ENCODE results near the gene FAM3B.
"Not testable (repeated sequence)": the region's sequence is repeated elsewhere in the genome, so short reads cannot be mapped to it uniquely, and the experiment has no call there.

Gene FAM3B, protein sequence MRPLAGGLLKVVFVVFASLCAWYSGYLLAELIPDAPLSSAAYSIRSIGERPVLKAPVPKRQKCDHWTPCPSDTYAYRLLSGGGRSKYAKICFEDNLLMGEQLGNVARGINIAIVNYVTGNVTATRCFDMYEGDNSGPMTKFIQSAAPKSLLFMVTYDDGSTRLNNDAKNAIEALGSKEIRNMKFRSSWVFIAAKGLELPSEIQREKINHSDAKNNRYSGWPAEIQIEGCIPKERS

DNA sequence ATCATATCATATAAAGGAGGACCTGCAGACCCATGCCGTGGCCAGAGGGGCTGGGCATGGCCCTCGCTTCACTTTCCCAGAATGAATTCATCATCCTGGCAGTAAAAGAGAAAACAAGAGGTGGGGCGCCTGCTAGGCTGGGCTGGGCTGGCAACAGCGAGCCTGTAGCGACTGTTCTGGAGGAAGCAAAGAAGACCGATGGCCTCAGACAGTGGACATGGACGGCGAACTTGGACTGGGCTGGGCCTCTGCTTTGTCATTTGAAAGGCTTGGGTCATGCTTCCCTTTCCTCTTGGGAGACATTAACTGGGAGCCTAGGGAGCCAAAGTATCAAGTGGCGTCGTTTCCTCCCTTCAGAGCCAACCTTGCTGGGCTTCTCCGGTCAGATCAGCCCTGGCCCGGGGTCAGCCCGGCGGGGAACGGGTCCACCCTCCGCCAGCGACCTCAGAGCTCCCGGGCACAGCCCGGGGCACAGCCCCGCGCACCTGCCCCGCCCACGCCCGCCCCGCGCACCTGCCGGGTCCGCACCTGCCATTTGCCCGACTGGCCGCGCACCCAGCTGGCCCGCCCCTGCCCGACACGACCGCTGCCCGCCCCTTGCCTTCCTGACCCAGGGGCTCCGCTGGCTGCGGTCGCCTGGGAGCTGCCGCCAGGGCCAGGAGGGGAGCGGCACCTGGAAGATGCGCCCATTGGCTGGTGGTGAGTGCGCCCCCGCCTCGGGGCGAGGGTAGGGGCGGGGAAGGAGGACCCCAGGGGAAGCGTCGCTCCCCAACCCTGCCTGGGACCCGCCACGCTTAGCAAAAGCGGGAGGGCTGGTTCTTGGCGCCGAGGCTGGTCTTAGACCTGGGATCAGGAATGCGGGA, at the start of gene FAM3B:
Gene FAM3B (plus strand): TSS at position 602 of the 863 bp plus-strand sequence. CDS start 79 bp downstream, at position 681.
- DNase-seq: no peak

- no peak for DNase-seq
These were observed 49.3 kb upstream of the FAM3B start for GRCh38 chr21:41267346-41267745.

DNA sequence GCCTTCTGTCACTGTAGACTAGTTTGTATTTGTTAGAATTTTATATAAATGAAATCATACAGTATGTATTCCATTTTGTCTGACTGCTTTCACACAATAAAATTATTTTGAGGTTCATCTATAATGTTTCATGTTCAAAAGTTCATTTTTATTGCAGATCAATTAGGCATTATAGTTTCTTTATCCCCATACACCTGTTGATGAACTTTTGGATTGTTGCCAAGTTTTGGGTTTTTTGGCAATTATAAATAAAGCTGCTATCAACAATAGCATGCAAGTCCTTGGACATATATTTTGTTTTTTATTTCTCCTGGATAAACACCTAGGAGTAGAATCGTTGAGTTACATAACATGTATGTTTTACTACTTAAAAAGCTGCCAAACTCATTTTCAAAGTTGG, 47.1 kb upstream of the FAM3B start:
- DNase-seq: no peak

- DNase-seq: no peak
These were observed 39.4 kb upstream of the FAM3B start for GRCh38 chr21:41277196-41277595.

- no peak for DNase-seq
These were observed 38.8 kb upstream of the FAM3B start for GRCh38 chr21:41277846-41278245.

- DNase-seq: no peak
These were observed 36.3 kb upstream of the FAM3B start for GRCh38 chr21:41280115-41280919.

DNA sequence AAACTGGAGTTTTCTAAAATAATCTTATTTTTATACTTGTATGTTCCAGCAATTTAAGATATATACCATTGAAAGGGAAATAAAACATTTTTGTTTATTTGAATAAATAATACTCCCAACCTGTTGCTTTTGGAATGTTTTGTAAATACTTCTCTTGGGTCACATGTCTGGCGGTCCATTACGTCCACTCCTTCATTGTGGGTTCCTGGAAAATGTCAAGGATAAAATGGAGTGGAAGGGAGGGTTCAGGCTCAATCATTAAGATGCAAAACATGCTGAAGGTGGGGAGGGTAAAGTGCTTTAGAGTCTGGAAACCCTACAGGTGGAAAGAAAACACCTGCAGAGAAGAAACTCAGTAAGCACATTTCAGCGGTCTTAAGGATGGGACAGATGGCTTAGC, 34.2 kb upstream of the FAM3B start:
- DNase-seq: no peak

DNA sequence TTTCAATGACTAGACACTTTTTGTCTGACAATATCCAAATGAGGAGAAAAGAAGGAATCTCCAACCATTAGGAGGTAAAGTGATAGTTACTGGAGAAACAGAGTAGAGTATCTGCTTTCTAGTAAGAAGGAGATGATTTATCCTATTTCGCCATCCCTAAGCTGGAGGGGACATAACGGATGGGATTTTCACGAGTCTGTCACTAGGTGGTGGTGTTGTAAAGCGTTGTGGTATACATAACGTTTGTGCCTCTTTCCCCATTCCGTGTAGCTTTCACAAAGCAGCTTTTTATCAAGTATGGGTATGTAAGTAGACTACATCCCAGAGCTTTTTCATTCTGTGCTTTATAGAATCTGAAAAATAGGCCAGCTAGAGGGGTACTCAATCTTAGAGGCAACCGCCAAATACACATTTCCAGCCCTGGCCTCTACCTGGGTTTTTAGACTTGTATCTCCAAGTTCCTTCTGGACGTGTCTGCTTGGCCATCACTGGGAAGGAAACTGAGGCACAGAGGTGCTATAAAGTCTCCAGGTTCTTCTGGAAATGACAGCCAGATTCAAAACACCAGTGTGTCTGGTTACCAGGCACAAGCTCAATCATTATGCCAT, 33.3 kb upstream of the FAM3B start:
- DNase-seq: peak in 7 of 14 donors; percentile 3 to 29 (median 7)

- no peak for DNase-seq
These were observed 27.2 kb upstream of the FAM3B start for GRCh38 chr21:41289431-41289830.

GRCh38 chr21:41290106-41290799, 26.3 kb upstream of the FAM3B start:
- DNase-seq: no peak

GRCh38 chr21:41294548-41295231, 21.9 kb upstream of the FAM3B start:
- DNase-seq: no peak

GRCh38 chr21:41295721-41296254, 20.8 kb upstream of the FAM3B start:
- no peak for DNase-seq

DNA sequence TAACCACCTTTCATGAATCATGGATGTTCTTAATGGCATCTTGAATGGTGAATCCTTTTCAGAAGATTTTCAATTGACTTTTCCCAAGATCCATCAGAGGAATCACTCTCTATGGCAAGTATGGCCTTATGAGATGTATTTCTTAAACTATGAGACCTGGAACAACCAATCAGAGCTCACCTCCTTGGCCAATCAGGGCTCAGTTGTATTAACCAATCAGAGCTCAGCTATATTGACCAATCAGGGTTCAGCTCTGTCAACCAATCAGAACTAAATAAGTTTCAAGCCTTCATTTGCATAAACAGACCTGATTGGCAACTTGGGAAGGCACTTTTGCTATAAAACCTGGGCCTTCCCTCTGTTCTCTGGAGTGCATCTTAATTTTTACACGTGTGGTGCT, 13.6 kb upstream of the FAM3B start:
- no peak for DNase-seq

DNA sequence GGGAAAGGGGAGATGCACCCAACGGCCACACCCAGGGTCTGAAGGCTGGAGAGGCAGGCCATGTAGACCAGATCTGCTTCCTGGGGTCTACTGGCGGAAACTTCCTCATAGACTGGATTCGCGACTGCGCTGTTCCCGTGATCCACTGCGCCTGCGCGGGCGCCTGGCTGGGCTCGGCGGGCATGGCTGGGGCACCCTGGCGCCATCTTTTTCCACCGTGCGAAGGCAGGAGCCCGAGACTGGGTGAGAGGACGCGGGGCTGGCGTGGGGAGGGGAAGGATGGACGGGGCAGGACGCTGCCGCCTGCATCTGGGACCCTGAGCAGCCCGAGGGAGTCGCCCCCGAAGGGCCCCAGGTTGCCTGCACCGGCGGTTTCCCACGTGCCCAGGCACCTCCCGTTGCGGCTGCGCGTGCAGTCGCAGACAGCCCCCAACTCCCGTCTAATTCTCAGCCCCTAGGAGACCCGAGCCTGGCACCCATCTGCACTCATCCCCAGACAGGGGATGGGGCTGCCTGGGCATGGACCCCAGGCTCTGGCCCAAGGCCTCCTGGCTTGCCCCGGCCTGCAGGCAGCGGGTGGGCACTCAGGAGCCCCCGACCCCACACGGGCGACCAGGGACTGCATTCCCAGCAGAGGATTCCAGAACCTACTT, 12.4 kb upstream of the FAM3B start:
- DNase-seq: no peak

GRCh38 chr21:41307219-41307618, 9.4 kb upstream of the FAM3B start:
- no peak for DNase-seq

DNA sequence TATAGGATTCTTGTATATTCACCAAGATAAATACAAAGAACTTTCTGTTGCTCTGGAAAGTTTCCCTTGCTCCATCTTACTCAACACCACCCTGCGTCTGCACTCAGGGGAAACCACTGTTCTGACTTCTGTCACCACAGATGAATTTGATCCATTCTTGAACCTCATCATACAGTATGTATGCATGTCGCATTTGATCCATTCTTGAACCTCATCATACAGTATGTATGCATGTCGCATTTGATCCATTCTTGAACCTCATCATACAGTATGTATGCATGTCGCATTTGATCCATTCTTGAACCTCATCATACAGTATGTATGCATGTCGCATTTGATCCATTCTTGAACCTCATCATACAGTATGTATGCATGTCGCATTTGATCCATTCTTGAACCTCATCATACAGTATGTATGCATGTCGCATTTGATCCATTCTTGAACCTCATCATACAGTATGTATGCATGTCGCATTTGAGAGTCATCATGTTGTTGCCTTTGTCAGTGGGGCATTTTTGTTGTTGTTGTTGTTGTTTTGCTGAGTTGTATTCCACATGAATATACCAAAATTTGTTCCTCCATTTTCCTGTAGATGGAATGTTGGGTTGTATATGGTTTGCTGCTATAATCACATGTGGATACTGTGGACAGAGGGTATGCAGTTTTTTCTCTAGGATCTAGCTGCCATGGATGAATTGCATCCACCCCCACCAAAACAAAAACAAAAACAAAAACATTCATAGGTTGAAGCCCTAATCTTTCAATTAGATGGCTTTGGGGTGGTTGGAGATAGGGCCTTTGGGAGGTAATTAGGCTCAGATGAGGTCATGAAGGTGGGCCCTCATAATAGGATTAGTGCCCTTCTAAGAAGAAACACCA, 3.1 kb upstream of the FAM3B start:
- DNase-seq: not testable (repeated sequence)

- no peak for DNase-seq
These were observed 875 bp upstream of the FAM3B start for GRCh38 chr21:41315726-41316125.

DNA sequence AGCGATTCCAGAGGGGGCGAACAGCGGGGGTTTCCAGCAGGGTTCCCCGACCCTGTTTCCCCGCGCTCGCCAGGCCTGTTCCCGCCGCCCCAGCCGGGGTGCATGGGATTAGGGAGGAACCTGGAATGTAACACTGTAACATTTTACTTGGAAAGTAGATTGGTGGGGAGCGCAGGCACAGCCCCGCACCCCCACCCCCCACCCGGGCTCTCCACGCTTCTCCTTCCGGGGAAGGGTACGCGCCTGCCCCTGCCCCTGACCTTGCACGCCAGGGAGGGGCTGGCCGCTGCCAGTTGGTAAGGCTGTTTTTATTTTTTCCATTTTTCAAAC, 427 bp downstream of the FAM3B start:
- DNase-seq: no peak

- DNase-seq: no peak
These were observed 857 bp downstream of the FAM3B start for GRCh38 chr21:41317458-41317857.

DNA sequence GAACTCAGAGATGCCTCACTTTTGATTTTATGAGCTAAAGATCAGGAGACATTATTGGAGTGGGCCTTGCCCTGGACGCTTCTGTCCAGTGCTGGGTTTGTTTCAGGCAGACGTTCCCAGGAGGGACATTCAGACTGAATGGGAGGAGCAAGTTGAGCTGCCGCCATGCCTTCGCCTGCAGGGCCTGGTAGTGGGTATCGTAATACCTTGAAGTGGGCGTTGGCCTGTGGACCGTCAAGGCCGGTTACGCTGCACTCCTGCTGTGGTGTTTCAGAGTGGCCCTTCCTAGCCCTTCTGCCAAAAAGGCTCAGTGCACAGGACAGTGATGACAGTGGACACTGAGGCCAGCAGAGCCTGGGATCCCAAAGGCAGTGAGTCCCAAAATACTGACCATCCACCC, 1.6 kb downstream of the FAM3B start:
- no peak for DNase-seq
